ENCODE measurements around the gene ZFAND4.
"Not testable (repeated sequence)": the region's sequence is repeated elsewhere in the genome, so short reads cannot be mapped to it uniquely, and the experiment has no call there.

ZFAND4 gene

GRCh38 chr10:45672181-45673073, at the start of gene ZFAND4:
Gene ZFAND4, minus strand, starts transcription at chr10:45672772. Its CDS starts 9,047 bp downstream, at chr10:45663725.
- DNase-seq: peak; percentile 41

- DNase-seq: not testable (repeated sequence)
Observed at GRCh38 chr10:45721503-45721902, 48.9 kb upstream of the ZFAND4 start.

- DNase-seq: not testable (repeated sequence)
Observed at GRCh38 chr10:45717642-45718041, 45.1 kb upstream of the ZFAND4 start.

- not testable (repeated sequence) for DNase-seq
Observed at GRCh38 chr10:45717053-45717452, 44.5 kb upstream of the ZFAND4 start.

- DNase-seq: not testable (repeated sequence)
Observed at GRCh38 chr10:45711223-45711622, 38.7 kb upstream of the ZFAND4 start.

GRCh38 chr10:45710200-45710796, 37.7 kb upstream of the ZFAND4 start:
- not testable (repeated sequence) for DNase-seq

- not testable (repeated sequence) for DNase-seq
Observed at GRCh38 chr10:45678467-45678866, 5.9 kb upstream of the ZFAND4 start.

- DNase-seq: no peak
Observed at GRCh38 chr10:45675388-45675787, 2.8 kb upstream of the ZFAND4 start.

GRCh38 chr10:45673074-45673648, 589 bp upstream of the ZFAND4 start:
- DNase-seq: no peak

GRCh38 chr10:45671300-45671699, 1.3 kb downstream of the ZFAND4 start:
- DNase-seq: not testable (repeated sequence)

GRCh38 chr10:45669897-45670296, 2.7 kb downstream of the ZFAND4 start:
- not testable (repeated sequence) for DNase-seq

- DNase-seq: no peak
Observed at GRCh38 chr10:45660876-45661411, 11.6 kb downstream of the ZFAND4 start.

GRCh38 chr10:45657033-45657926, 15.3 kb downstream of the ZFAND4 start:
- no peak for DNase-seq

GRCh38 chr10:45655219-45655618, 17.4 kb downstream of the ZFAND4 start:
- DNase-seq: no peak

- not testable (repeated sequence) for DNase-seq
Observed at GRCh38 chr10:45654753-45655141, 17.8 kb downstream of the ZFAND4 start.

GRCh38 chr10:45653454-45653853, 19.1 kb downstream of the ZFAND4 start:
- DNase-seq: no peak

- no peak for DNase-seq
Observed at GRCh38 chr10:45652511-45652910, 20.1 kb downstream of the ZFAND4 start.

- DNase-seq: no peak
Observed at GRCh38 chr10:45649296-45649695, 23.3 kb downstream of the ZFAND4 start.

GRCh38 chr10:45647118-45647517, 25.5 kb downstream of the ZFAND4 start:
- DNase-seq: no peak

GRCh38 chr10:45646384-45647050, 26.1 kb downstream of the ZFAND4 start:
- no peak for DNase-seq

- DNase-seq: no peak
Observed at GRCh38 chr10:45644527-45644926, 28.0 kb downstream of the ZFAND4 start.

- DNase-seq: no peak
Observed at GRCh38 chr10:45640941-45641340, 31.6 kb downstream of the ZFAND4 start.

Measured in NCI-H2081 treated with DMSO at 0.1 percent for 48 hours (cell line).